HepG2 (cell line): ENCODE data around the gene B3GALT6. TPM values are rescaled to one million over a fixed set of nuclear protein-coding genes. Genes with fewer than 3 reads are reported as not detected.

Experiments used
- AKAP8 ChIP-seq: sonication (generic); formaldehyde crosslinking; IDR thresholded peaks from 2 replicates; pipeline ENCODE4 v1.5.1; 2020; ENCODE audit warnings: mild to moderate bottlenecking, missing genetic modification reagents
- CREB3 ChIP-seq: sonication (generic); formaldehyde crosslinking; IDR thresholded peaks from 2 replicates; pipeline ENCODE4 v1.5.0; 2020; ENCODE audit warnings: missing genetic modification reagents
- ERF ChIP-seq: IDR thresholded peaks from 2 replicates; pipeline ENCODE4 v1.6.1; 2018; ENCODE audit warnings: missing biosample characterization, missing genetic modification reagents
- FOXO4 ChIP-seq: sonication (generic); formaldehyde crosslinking; conservative IDR thresholded peaks from 2 replicates; pipeline ENCODE4 v1.8.1; 2023; ENCODE audit warnings: missing genetic modification reagents
- GZF1 ChIP-seq: sonication (generic); formaldehyde crosslinking; IDR thresholded peaks from 2 replicates; pipeline ENCODE4 v1.5.1; 2020; ENCODE audit warnings: mild to moderate bottlenecking, missing genetic modification reagents
- HMGA1 ChIP-seq: sonication (generic); formaldehyde crosslinking; conservative IDR thresholded peaks from 2 replicates; pipeline ENCODE4 v1.4.0; 2020; ENCODE audit warnings: missing genetic modification reagents
- MLLT10 ChIP-seq: sonication (generic); formaldehyde crosslinking; IDR thresholded peaks from 2 replicates; pipeline ENCODE4 v1.4.0; 2020; ENCODE audit warnings: missing genetic modification reagents
- NFRKB ChIP-seq: fragments of 450-650 bp; IDR thresholded peaks from 2 replicates; pipeline ENCODE4 v1.6.1; 2017
- NPAS2 ChIP-seq: sonication (generic); formaldehyde crosslinking; IDR thresholded peaks from 2 replicates; pipeline ENCODE4 v1.8.0; 2022; ENCODE audit warnings: mild to moderate bottlenecking, missing genetic modification reagents, borderline replicate concordance
- PREB ChIP-seq: sonication (generic); formaldehyde crosslinking; IDR thresholded peaks from 2 replicates; pipeline ENCODE4 v1.4.0; 2020; ENCODE audit warnings: missing genetic modification reagents
- REPIN1 ChIP-seq: sonication (generic); formaldehyde crosslinking; IDR thresholded peaks from 2 replicates; pipeline ENCODE4 v1.8.0; 2022; ENCODE audit warnings: missing genetic modification reagents, low read depth, mild to moderate bottlenecking, borderline replicate concordance
- TCF12 ChIP-seq, 2 experiments: fragments of 450-650 bp in 1 of 2; sonication (generic) in 1 of 2; formaldehyde crosslinking in 1 of 2; IDR thresholded peaks; 2 replicates each; pipeline versions ENCODE4 v1.6.1 to v1.8.0; 2017 to 2022; ENCODE audit warnings: antibody characterized with exemption in 1 of 2, mild to moderate bottlenecking in 1 of 2, missing genetic modification reagents in 1 of 2, moderate library complexity in 1 of 2
- TFDP1 ChIP-seq: IDR thresholded peaks from 2 replicates; pipeline ENCODE4 v1.6.1; 2016; ENCODE audit warnings: missing compliant biosample characterization, missing genetic modification reagents, borderline replicate concordance
- TMF1 ChIP-seq: sonication (generic); formaldehyde crosslinking; IDR thresholded peaks from 2 replicates; pipeline ENCODE4 v1.8.1; 2022; ENCODE audit warnings: low read depth, missing genetic modification reagents
- ZNF224 ChIP-seq: sonication (generic); formaldehyde crosslinking; IDR thresholded peaks from 2 replicates; pipeline ENCODE4 v1.5.0; 2020; ENCODE audit warnings: mild to moderate bottlenecking, missing genetic modification reagents
- ZNF337 ChIP-seq: sonication (generic); formaldehyde crosslinking; IDR thresholded peaks from 2 replicates; pipeline ENCODE4 v1.5.1; 2020; ENCODE audit warnings: missing genetic modification reagents, low read depth, mild to moderate bottlenecking, borderline replicate concordance
- ZNF460 ChIP-seq: sonication (generic); formaldehyde crosslinking; IDR thresholded peaks from 2 replicates; pipeline ENCODE4 v1.5.1; 2020; ENCODE audit warnings: missing genetic modification reagents, mild to moderate bottlenecking, borderline replicate concordance
- ZNF644 ChIP-seq: IDR thresholded peaks from 2 replicates; pipeline ENCODE4 v1.6.1; 2016; ENCODE audit warnings: low read depth
- ZNF841 ChIP-seq: sonication (generic); formaldehyde crosslinking; IDR thresholded peaks from 2 replicates; pipeline ENCODE4 v1.8.1; 2023; ENCODE audit warnings: missing genetic modification reagents, borderline replicate concordance
- ZNF891 ChIP-seq: sonication (generic); formaldehyde crosslinking; IDR thresholded peaks from 2 replicates; pipeline ENCODE4 v1.5.0; 2020; ENCODE audit warnings: mild to moderate bottlenecking, missing genetic modification reagents
- ZSCAN30 ChIP-seq: sonication (generic); formaldehyde crosslinking; IDR thresholded peaks from 2 replicates; pipeline ENCODE4 v1.5.0; 2020; ENCODE audit warnings: mild to moderate bottlenecking, missing genetic modification reagents
- polyA plus RNA-seq, 8 experiments: library from polyadenylated mRNA; depleted of rRNA in 3 of 8; stranded (reverse) in 7 of 8; unstranded in 1 of 8; fragments of >200 nt; fragmentation: Illumina TruSeq in 4 of 8; extraction: Trizol in 4 of 8; gene quantifications; 2 replicates each; pipeline versions ENCODE4 v1.2.1 to v1.2.3, GENCODE V29; 2011 to 2016; ENCODE audit warnings: low read depth in 4 of 8, missing spikeins in 1 of 8, mixed read lengths in 1 of 8; ENCODE audit not compliant: insufficient read depth in 1 of 8
- total RNA-seq, 5 experiments: library from RNA; depleted of rRNA; stranded (reverse); fragments of >200 nt; fragmentation: Illumina TruSeq; extraction: Trizol; gene quantifications; 2 replicates each; pipeline ENCODE4 v1.2.3, GENCODE V29; 2016; ENCODE audit warnings: low read depth in 1 of 5
- TF ChIP-seq, protein P1 (sequence below), 2 experiments: sonication (generic) in 1 of 2; formaldehyde crosslinking in 1 of 2; IDR thresholded peaks; 2 replicates each; pipeline versions ENCODE4 v1.4.0 to v1.6.1; 2018 to 2020; ENCODE audit warnings: missing genetic modification reagents in 2 of 2, borderline replicate concordance in 1 of 2, low read depth in 1 of 2, mild to moderate bottlenecking in 1 of 2, missing biosample characterization in 1 of 2
- TF ChIP-seq, protein P2 (sequence below): sonication (generic); formaldehyde crosslinking; IDR thresholded peaks from 2 replicates; pipeline ENCODE4 v1.4.0; 2020; ENCODE audit warnings: missing genetic modification reagents

The B3GALT6 gene
- total and polyA plus RNA-seq, 2 of the 13 experiments (the other 11 are each of a cell fraction or from before 2014, with no cell fraction given), result 3.9 to 14.2 TPM

DNA sequence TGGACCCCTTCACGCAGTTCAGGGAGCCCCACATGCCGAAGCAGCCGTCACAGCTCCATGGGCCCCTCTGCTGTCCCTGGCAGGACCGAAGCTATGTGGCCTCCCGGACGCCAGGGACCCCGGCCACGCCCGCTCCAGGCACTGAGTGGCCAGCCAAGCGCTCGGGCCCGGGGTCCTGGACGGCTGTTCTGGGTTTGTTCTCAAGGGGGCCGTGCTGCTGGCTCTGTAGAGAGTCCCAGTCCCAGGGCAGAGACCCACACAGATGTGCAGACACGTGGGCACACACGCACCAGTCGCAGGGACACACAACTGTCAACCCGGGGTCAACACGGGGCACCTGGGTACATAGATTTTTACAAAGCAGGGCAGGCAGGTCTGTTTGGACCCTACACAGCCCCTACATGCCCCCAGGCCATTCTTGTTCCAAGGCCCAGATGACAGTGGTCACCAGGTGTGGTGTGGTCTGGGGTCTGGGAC is 6.7 kb downstream of the B3GALT6 start (continued):
- no peak for TF ChIP-seq ZNF460 (CRISPR knock-in tag)
- no peak for TF ChIP-seq GZF1 (CRISPR knock-in tag)
- TF ChIP-seq HMGA1 (CRISPR knock-in tag), result no peak
- TF ChIP-seq TCF12 (IDR thresholded peaks at IDR 0.05), result no peak
- TF ChIP-seq TCF12 (CRISPR knock-in tag; IDR thresholded peaks at IDR 0.05), result 0 out of 2 replicates have a peak, but pooled peaks have one; percentile 50
- TF ChIP-seq AKAP8, result no peak
- peak; percentile 74; the same call in 1 of the 2 replicates for TF ChIP-seq ZNF337 (CRISPR knock-in tag)
- TF ChIP-seq, protein P1, sequence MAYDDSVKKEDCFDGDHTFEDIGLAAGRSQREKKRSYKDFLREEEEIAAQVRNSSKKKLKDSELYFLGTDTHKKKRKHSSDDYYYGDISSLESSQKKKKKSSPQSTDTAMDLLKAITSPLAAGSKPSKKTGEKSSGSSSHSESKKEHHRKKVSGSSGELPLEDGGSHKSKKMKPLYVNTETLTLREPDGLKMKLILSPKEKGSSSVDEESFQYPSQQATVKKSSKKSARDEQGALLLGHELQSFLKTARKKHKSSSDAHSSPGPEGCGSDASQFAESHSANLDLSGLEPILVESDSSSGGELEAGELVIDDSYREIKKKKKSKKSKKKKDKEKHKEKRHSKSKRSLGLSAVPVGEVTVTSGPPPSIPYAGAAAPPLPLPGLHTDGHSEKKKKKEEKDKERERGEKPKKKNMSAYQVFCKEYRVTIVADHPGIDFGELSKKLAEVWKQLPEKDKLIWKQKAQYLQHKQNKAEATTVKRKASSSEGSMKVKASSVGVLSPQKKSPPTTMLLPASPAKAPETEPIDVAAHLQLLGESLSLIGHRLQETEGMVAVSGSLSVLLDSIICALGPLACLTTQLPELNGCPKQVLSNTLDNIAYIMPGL (CRISPR knock-in tag; IDR thresholded peaks at IDR 0.05; ENCODE audit: borderline replicate concordance in 1 of 2, low read depth in 1 of 2), result no peak
- TF ChIP-seq ZNF224 (CRISPR knock-in tag), result 0 out of 2 replicates have a peak, but pooled peaks have one; percentile 12
- TF ChIP-seq NPAS2 (CRISPR knock-in tag), result no peak
- no peak for TF ChIP-seq ERF (CRISPR knock-in tag)
- TF ChIP-seq ZSCAN30, result no peak
- no peak for TF ChIP-seq TMF1 (CRISPR knock-in tag)
- no peak for TF ChIP-seq REPIN1
- no peak for TF ChIP-seq FOXO4 (CRISPR knock-in tag)
- TF ChIP-seq ZNF841 (CRISPR knock-in tag), result no peak
- TF ChIP-seq TFDP1 (CRISPR knock-in tag), result no peak
- no peak for TF ChIP-seq ZNF644 (CRISPR knock-in tag)
- TF ChIP-seq ZNF891, result 0 out of 2 replicates have a peak, but pooled peaks have one; percentile 6
- no peak for TF ChIP-seq PREB (CRISPR knock-in tag)
- TF ChIP-seq, protein P2, sequence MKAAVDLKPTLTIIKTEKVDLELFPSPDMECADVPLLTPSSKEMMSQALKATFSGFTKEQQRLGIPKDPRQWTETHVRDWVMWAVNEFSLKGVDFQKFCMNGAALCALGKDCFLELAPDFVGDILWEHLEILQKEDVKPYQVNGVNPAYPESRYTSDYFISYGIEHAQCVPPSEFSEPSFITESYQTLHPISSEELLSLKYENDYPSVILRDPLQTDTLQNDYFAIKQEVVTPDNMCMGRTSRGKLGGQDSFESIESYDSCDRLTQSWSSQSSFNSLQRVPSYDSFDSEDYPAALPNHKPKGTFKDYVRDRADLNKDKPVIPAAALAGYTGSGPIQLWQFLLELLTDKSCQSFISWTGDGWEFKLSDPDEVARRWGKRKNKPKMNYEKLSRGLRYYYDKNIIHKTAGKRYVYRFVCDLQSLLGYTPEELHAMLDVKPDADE (CRISPR knock-in tag), result no peak
- no peak for TF ChIP-seq NFRKB
- 0 out of 2 replicates have a peak, but pooled peaks have one; percentile 17 for TF ChIP-seq CREB3
- TF ChIP-seq MLLT10, result no peak
